GM19043 (cell line): ENCODE results near the gene ANLN.

ENCODE experiments used
- ATAC-seq: cut with Tn5 transposase; IDR thresholded peaks from one replicate; pipeline ENCODE4 v1.9.1; 2021; ENCODE audit warnings: low read depth; ENCODE audit not compliant: unreplicated experiment

ANLN gene

DNA sequence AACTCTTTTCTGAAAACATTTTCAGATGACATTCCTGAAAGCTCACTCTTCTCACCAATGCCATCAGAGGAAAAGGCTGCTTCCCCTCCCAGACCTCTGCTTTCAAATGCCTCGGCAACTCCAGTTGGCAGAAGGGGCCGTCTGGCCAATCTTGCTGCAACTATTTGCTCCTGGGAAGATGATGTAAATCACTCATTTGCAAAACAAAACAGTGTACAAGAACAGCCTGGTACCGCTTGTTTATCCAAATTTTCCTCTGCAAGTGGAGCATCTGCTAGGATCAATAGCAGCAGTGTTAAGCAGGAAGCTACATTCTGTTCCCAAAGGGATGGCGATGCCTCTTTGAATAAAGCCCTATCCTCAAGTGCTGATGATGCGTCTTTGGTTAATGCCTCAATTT, 16.5 kb downstream of the ANLN start:
- ATAC-seq: no peak

DNA sequence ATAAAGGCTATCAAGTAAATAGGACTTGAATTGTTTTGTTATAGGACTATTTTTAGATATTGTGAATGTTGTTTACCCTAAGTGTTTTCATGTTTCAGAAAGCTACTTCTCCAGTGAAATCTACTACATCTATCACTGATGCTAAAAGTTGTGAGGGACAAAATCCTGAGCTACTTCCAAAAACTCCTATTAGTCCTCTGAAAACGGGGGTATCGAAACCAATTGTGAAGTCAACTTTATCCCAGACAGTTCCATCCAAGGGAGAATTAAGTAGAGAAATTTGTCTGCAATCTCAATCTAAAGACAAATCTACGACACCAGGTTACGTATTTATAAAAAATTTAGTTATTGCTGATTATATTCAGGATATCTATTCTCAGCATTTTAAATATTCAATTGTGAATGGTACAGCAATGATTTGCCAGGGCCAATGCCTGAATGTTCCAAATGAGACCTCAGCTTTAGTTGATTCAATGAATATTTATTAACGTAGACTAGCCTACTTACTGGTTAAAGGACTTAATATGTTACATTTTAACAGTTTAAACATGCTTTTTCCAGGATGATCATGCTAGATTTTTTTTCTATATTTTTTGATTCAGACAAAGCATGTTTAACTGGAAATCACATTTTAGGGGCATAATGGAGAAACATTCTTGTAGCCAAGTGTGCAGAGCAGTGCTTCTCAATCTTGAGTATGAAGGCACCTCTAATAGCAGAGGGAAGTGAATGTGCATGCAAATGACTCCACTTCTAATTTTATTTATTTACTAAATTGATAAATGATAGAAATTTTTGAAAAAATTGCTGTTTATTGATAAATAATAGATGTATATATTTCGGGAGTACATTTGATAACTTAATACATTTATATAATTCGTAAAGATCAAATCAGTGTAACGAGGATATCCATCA, 18.2 kb downstream of the ANLN start:
- no peak for ATAC-seq

DNA sequence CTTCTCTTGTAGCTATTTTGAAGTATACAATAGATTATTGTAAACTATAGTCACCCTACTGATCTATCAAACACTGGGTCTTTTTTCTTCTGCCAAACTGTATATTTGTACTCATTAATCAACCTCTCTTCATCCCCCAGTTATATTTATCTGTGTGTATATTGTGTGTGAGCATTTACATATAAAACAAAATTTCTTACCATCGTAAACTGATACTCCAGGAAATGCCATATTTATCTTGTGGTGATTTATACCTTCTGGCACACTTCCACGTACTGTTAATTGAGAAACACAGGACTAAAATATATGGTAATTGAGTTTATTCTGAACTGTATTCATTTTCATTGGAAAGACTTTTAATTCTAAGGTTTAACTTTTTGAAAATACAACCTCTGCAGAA, 18.9 kb downstream of the ANLN start:
- ATAC-seq: no peak

DNA sequence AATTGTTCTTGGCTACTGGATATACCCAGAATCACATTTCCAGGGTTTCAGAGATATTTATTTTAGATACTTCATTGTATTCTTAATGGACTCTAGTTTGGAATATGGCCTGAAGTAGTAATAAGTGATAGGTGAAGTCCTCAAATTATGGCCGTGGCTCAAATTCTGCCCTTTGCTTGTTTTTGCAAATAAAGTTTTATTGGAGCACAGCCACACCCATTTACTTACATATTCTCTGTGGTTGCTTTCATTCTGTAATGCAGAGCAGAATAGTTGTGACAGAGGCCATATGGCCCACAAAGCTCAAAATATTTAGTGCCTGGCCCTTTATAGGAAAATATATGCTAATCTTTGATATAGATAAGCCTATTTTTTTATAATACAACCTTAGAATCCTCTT, 19.5 kb downstream of the ANLN start:
- no peak for ATAC-seq

DNA sequence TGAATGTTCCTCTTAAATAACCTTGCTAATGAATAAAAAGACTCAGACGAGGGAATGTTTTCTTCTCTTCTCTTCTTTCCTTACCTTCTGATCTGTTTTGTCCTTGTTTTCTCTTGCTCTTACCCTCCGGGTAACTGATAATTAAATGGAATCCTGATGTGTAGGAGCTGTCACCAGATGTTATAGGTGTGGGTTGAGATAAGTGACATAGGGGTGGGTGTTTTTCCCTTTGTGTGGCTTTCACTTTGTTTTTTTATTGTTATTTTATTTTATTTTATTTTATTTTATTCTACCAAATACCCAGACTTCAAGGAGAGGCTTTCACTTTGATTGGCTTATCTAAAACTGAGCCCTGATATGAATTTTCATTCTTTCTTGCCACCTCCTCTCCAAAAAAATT, 25.5 kb downstream of the ANLN start:
- no peak for ATAC-seq

DNA sequence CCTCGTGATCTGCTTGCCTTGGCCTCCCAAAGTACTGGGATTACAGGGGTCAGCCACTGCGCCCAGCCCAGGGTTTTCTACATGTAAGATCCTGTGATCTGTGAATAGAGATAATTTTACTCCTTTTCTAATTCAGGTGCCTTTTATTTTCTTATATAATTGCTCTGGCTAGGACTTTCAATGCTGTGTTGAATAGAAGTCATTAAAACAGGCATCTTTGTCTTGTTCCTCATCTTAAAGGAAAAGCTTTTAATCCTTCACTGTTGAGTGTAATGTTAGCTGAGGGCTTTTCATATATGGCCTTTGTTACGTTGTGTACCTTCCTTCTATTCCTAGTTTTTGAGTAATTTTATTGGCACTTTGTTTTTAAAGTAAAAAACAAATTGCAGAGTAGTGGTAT, 26.6 kb downstream of the ANLN start:
- ATAC-seq: no peak

DNA sequence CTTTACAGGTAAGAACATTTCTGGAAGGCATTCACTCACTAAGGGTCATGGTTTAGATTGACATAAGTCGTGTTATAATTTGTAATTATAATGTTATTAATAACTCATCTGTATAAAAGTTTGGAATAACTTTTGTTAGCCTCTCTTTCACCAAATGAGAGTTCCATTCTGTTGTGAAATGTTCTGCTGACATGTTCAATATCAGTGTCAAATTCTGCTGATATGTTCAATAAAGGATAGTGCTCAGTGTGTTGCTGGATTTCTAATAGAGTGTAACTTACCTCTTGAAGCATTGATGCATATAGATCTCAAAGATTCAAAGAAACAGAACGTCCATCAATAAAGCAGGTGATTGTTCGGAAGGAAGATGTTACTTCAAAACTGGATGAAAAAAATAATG, 30.6 kb downstream of the ANLN start:
- ATAC-seq: no peak

DNA sequence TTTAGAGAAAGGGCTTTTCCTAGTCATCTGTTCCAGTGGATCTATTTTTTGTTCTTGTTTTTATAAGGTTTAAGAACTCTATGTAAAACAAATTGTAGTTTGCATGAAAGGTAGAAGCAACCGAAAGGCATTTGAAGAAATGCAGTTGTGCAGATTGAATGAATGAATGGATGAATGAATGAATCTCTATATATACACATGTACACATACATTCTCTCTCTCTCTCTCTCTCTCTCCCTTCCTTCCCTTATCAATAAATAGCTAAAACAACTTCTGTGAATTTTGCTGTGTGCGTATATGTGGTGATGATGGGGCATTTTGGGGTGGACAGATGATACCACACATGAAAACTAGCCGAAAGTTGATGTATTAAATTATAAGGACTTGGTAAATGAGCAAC, 32.4 kb downstream of the ANLN start:
- no peak for ATAC-seq

DNA sequence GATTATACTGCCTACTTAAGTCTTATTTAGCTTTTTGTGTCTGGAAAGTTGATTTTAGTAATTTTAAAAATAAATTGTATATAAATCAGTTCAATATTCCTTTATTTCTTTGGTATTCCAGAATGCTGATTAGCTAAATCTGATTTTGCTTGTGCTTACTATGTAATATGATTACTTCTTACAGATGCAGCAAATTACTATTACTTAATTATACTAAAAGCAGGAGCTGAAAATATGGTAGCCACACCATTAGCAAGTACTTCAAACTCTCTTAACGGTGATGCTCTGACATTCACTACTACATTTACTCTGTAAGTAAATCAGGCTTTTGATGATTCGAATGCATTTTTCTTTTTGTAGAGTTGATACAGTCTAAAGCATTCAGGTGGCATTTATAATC, 34.0 kb downstream of the ANLN start:
- no peak for ATAC-seq

DNA sequence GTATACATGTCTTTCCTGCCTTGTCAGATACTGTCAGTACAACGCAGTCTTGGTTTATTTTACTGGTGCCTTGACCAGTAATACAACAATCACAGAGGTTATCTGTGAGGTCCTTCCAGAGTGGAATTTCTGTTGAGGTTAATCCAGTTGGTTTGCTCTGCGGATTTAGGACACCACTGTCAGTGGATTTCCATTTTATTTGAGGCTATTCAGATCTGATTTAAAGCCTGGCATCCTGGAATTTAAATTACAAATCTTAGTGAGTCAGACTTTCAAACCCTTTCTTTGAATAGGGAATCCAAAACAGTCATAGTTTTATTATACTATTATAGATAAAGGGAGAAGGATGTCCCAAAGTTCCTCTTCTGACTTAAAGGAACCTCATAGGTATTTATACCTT, 40.5 kb downstream of the ANLN start:
- ATAC-seq: no peak

DNA sequence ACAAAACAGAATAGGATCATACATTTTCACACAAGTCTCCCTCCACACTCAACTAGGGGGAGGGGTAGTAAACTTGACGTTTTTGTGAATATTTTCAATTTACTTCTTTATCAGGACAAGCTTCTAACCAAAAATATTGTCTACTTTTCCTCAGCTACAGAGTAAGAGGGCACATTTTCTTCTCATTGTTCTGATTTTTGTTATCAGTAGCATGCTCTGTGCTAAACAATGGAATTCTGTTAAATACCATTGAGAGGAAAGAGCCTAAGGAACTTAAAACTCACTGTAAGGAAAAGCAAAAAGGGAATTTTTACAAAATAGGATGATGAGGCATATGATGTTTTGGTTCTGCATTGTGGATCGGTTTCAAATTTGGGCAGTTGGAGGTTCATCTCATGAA, 41.2 kb downstream of the ANLN start:
- ATAC-seq: no peak

DNA sequence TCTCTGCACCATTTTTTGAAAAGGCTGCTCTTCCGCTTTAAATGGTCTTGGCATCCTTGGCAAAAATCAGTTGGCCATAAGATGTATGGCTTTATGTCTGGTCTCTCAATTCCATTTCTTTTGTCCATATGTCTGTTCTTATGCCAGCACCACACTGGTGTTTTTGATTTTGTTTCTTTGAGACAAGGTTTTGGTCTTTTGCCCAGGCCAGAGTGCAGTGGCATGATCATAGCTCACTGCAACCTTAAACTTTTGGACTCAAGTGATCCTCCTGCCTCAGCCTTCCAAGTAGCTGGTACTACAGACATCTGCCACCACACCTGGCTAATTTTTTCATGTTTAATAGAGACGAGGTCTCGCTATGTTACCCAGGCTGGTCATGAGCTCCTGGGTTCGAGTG, 48.5 kb downstream of the ANLN start:
- ATAC-seq: no peak

DNA sequence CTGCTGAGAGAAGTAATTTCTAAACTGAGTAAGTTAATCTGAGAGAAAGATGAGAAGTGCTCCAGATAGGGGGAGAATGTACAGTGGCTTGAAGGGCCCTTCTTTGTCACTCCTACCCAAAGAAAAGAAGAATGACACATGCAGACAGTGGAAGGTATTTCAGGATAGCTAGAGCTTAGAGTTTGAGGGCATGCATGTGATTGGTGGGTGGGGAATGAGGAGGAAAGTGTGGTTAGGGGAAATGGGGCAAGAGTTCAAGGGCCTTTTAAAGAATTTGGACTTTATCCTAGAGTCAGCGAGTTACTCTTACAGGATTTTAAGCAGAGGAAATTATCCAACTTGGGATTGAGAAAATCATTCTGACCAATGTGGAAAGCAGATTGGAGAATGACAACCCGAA, 50.0 kb downstream of the ANLN start:
- ATAC-seq: no peak

DNA sequence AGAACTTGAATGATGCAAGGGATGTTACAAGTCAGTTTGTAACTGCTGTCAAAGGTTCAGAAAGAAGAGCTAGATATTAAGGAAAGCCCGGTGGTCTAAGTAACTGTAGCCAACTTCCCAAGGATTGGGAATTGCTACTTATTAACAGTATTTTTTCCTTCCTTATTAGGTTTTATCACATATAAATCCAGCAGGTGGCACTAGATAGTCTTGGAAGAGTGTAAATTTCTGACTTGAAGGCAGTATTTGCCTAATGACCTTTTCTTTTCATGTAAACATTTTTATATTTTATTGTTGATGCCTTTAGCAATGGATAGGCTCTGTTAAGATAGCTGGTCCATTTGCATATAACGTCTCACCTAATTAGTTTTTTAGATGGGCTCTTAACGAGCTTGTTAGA, 51.2 kb downstream of the ANLN start:
- ATAC-seq: no peak

DNA sequence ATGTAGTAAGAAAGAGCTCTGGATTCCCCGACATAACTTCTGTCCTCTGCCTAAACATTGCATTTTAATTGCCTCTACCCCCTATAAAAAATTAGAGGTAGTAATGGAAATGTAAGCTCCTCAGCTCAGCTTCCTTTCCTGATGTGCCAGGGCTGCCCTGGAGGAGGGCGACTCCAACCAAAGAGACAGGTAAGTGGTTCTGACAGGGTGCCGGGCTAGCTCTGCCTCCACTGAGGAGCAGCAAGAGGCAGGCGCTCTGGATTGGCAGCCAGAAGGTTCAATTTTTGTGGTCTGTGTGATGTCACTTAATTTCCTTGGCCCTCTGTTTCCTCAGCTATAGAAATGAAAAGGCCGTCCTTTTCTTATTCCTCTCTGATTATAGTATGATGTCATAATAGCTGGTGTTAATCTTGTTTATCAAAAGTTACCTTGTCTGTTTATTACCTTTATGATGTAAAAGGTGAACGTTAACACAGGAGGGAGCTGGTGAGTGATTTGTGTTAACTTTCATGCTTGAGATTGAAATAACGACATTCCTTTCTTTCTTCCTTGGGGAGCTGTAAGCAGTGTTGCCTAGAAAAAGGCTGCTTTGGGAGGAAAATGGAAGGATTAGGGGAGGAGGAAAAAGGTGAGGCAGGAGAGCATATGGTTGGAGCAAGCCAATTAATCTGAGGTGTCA, 51.8 kb downstream of the ANLN start:
- ATAC-seq: no peak

DNA sequence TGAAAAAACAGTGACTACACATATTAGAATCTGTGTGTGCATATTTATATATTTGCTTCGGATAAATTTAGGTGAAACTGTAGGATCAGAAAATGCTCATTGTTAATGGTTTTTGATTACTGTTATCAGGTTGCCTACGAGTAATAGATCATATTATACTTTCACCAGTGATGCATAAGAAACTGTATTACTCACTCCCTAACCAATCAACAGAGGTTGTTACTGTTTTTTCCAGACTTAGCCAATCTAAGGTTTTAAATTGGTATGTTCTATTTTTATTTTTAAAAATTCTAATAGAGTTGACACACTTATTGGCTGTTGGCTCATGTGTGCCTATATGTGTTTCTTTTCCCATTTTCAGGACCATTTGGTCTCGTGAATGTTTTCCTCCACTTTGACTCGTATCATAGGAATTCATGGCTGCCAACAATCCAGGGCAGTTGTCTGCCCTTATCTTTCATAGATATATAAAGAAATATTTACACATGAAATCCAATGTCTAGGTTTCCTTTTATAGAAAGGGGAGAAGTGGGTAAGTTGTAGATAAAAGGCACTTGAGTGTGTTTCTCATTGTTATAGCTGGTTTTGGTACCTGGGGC, 59.2 kb downstream of the ANLN start:
- no peak for ATAC-seq

DNA sequence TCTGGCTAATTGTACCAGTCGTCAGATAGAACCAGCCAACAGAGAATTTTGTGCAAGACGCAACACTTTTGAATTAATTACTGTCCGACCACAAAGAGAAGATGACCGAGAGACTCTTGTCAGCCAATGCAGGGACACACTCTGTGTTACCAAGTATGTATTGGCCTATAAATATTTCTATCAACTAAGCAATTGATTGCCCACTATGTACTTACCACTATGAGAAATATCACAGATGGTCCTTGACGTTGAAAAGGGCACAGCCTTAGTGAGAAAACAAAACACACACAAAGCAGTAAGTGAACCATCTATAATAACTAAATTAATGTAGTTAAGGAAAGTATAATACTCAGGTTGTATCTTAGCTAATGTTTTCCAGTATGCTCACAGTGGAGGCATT, 60.0 kb downstream of the ANLN start:
- no peak for ATAC-seq

DNA sequence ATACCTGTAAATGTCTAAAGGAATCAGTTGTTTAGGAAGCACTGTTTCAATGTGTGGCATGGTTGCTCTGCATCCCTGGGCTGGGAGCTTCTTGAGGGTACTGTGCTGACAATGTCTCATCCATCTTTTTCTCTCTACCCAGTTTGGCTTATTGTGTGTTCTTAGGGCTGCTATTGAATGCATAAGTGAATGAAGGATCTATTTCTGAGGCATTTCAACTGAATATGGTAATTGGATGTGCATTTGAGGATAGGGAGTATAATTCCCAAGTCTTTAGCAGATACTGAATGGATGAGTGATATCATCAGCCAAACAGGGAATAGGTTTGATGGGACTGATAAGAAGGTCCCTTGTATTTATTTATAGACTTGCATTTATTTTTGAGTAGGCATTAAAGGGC, 64.1 kb downstream of the ANLN start:
- no peak for ATAC-seq

DNA sequence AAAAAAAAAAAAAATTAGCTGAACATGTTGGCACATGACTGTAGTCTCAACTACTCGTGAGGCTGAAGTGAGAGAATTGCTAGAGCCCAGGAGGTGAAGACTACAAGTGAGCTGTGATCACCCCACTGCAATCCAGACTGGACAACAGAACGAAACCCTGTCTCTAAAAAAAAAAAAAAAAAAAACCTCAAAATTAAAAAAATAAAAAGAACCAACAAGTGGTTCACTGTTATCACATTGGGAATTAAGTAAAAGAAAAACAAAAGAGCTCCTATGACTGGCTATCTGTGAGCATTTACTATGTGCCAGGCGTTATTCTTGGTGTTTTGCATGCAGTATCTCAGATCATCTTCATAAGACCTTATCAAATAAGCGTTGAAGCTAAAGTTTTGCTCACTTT, 66.0 kb downstream of the ANLN start:
- no peak for ATAC-seq

DNA sequence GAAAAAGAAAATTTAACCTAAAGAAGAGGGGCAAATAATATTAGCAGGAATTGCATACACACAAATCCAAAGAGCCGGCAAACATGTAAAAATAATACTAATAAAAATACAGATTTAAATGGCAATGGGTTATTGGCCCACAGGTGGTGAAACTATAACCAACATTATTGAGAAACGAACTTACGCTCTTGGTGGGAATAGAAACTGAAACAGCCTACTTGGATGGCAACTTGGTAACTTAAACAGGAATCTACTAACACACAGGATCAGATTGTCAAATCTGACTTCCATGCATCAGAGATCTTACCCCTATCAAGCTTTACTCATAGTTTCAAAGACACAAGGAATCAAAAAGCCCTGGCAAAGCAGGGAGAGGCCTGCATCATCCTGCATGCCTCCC, 66.5 kb downstream of the ANLN start:
- no peak for ATAC-seq

DNA sequence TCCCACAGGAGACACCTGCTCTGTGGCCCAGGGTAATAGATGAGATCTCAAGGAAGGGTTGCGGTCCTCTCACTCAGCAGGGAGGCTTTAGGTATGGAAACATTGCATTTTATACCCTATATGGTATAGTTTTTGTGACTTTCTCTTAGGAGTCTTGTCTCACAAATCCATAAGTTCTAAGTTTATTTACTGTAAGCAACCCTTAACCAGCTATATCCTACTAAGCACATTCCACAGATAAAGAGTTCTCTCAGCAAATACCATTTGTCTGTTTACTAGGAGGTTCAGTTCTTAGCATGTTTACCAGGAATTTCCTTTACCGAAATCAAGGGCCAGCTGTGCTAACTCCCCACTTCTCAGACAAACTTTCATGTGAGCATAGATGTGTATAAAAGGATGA, 66.9 kb downstream of the ANLN start:
- ATAC-seq: no peak
